Omental fat pad (tissue), 4 donors: ENCODE results near the gene C1QL3. TPM values are rescaled to one million over a fixed set of nuclear protein-coding genes. Genes with fewer than 3 reads are reported as not detected.

ENCODE experiments used
- ATAC-seq: fragments of 150-250 bp; one replicate; pipeline ENCODE4 v1.9.1; 2016; ENCODE audit warnings: mild to moderate bottlenecking, moderate library complexity; ENCODE audit not compliant: low FRiP score
- DNase-seq: peaks from one replicate; pipeline ENCODE4 v3.0.0-alpha.2; 2019; ENCODE audit warnings: low spot score
- total RNA-seq, 4 donors: library from RNA; depleted of rRNA; stranded (reverse); fragments of >200 nt; gene quantifications; one replicate each; pipeline ENCODE4 v1.1.0, GENCODE V29; 2016
- TF ChIP-seq, protein P1 (sequence below), 3 donors: fragments of 450-650 bp; IDR thresholded peaks; one replicate each; pipeline ENCODE4 v1.5.1; 2016 to 2017; ENCODE audit warnings: antibody characterized with exemption in 3 of 3, mild to moderate bottlenecking in 3 of 3, moderate library complexity in 2 of 3

C1QL3 gene
- total RNA-seq, 4 donors from 2014 or later, result not detected

DNA sequence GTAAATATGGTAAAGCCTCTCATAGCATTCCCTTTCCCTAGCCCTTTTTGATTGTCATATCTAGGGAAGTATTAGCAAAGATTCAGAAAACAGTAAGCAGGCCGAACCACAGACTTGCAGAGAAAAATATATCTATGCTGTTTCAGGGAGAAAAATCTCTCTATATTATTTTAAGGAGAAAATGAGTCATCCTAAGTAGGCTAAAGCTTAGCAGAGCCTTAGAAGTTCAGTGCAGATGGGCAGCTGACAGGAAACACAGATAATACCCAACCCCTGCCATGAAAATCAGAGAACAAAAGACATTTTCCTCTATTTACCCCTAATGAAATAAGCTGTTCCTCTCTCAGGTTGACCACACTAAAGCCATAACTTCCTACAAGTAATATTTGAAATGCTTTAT lies 16.5 kb downstream of the C1QL3 start:
- ATAC-seq, result no peak
- no peak for DNase-seq
- TF ChIP-seq, protein P1, sequence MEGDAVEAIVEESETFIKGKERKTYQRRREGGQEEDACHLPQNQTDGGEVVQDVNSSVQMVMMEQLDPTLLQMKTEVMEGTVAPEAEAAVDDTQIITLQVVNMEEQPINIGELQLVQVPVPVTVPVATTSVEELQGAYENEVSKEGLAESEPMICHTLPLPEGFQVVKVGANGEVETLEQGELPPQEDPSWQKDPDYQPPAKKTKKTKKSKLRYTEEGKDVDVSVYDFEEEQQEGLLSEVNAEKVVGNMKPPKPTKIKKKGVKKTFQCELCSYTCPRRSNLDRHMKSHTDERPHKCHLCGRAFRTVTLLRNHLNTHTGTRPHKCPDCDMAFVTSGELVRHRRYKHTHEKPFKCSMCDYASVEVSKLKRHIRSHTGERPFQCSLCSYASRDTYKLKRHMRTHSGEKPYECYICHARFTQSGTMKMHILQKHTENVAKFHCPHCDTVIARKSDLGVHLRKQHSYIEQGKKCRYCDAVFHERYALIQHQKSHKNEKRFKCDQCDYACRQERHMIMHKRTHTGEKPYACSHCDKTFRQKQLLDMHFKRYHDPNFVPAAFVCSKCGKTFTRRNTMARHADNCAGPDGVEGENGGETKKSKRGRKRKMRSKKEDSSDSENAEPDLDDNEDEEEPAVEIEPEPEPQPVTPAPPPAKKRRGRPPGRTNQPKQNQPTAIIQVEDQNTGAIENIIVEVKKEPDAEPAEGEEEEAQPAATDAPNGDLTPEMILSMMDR (IDR thresholded peaks at IDR 0.05), result no peak

DNA sequence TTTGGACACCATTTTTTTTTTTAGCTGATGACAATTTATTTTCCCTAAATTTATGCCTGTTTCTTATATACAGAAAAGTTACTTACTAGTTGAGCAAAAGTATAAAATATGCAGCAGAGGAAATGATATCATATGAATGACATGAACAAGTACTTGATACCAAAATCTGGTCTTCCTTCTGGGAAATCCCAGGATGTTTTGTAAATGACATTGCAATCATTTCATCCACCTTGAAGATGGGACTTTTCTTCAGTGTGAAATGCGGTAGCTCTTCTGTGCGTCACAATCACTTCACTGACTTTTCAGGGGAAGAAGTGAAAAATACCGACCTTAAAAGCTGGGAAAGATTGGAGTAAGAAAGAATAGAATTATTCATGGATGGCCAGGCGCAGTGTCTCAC lies 23.8 kb downstream of the C1QL3 start:
- TF ChIP-seq, protein P1 (IDR thresholded peaks at IDR 0.05), result no peak
- DNase-seq, result no peak

DNA sequence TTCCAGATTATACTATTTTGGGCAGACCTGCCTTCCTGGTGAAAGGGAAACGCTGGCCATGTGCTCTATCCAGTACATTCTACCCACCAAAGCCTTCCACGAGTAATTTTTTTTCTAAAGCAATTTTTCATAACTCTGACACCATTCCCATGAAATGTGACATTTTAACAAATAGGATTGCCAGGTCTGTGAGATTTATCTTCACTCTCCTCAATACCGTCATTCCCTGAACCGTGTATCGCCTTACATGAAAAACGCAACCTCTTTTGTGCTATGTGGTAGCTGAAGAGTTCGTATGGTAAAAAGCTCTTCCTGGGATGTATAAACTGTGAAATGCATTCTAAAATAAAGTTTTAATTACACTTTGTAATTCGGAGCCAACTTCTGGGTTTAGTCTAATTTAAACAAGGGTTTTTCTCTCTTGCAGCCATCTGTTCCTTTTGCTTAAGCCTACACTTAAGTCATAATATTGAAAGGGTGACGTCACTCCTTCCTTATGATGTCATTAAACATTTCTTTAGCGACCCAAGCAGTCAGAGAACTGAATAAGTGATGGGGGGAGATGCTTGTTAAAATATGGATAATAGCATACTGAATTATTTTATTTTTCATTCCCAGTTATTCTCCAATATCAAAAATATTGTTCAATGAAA lies 27.7 kb downstream of the C1QL3 start:
- no peak for ATAC-seq
- TF ChIP-seq, protein P1 (IDR thresholded peaks at IDR 0.05), result no peak
- DNase-seq, result no peak

More for the DNA sequence above, 23.8 kb downstream of the C1QL3 start:
- no peak for ATAC-seq

DNA sequence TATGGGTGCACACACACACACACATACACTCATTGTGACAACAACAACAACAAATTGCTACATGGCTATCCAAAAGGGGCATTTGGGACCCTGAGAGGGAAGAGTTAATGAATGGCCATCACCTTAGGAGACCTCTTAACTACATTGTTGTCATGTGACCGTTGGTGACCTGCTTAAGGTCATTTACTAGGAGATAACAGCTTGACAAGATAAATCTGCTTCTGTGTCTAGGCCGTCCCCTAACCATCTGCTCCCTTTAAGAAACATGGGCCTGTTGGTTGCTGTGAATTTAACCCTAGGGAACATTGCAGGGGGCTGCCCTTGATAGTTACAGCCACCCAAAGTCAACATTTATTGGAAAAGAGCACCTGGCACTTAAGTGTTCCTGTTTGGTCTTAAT lies 29.7 kb downstream of the C1QL3 start:
- no peak for DNase-seq
- no peak for ATAC-seq
- TF ChIP-seq, protein P1 (IDR thresholded peaks at IDR 0.05), result no peak

DNA sequence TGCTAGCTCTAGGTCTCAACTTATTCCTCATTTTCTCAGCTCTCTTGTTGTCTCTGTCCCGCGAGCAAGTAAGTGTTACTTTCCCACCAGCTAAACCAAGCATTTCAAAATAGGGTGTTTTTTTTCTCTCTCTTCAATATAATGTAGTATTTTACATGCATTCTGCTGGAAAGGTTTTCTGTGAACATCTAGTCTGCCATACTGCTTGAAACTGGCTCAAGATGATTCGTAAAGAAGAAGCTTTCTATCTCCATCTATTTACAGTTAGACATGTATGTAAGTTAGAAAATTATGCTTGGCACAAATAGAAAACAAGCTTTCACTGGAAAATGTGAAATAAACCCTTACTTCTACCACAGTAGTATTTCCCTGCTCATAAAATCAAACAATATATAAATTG lies 31.2 kb downstream of the C1QL3 start:
- TF ChIP-seq, protein P1 (IDR thresholded peaks at IDR 0.05), result no peak
- DNase-seq, result no peak
- no peak for ATAC-seq

DNA sequence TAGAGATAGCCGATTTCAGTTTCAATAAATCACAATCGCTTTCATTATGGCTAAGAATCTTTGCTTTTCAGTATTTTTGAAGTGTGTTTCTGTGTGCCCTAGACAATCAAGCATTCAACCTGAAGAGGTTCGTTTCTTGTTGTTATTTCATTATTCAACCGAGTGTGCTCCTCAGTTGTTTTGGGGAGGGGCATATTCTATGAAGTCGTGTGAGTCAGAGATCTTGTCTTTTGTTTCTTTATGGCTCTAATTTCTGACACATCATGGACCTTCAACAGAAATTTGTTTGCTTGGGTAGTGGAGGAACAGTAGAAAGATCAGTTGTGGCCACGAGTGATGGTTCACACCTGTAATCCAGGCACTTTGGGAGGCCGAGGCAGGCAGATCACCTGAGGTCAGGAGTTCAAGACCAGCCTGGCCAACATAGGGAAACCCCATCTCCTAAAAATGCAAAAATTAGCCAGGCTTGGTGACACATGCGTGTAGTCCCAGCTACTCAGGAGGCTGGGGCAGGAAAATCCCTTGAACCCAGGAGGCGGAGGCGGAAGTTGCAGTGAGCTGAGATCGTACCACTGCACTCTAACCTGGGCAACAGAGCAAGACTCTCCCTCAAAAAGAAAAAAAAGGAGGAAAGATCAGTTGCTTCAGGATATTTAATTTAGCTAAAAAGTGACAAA lies 38.3 kb downstream of the C1QL3 start:
- TF ChIP-seq, protein P1 (IDR thresholded peaks at IDR 0.05), result no peak

More for the DNA sequence above, 38.3 kb downstream of the C1QL3 start:
- DNase-seq (no peak), ATAC-seq (no peak)
